Brain pericyte (primary cell): ENCODE results near the gene NRCAM.
A peak's percentile ranks its signal among the peaks of the same experiment; 100 is the strongest.

Experiments
- DNase-seq: peaks from one replicate; pipeline ENCODE4 v3.0.0-alpha.2; 2012; ENCODE audit warnings: low read depth, low spot score

Gene NRCAM

GRCh38 chr7:108425714-108426275, 30.4 kb downstream of the NRCAM start:
- no peak for DNase-seq

- DNase-seq = no peak
Observed at GRCh38 chr7:108424013-108424412, 32.2 kb downstream of the NRCAM start.

- DNase-seq = no peak
Observed at GRCh38 chr7:108423089-108423989, 32.9 kb downstream of the NRCAM start.

- no peak for DNase-seq
Observed at GRCh38 chr7:108421720-108422331, 34.4 kb downstream of the NRCAM start.

- DNase-seq = no peak
Observed at GRCh38 chr7:108419961-108420908, 36.0 kb downstream of the NRCAM start.

- DNase-seq = no peak
Observed at GRCh38 chr7:108418946-108419345, 37.3 kb downstream of the NRCAM start.

- no peak for DNase-seq
Observed at GRCh38 chr7:108417926-108418325, 38.3 kb downstream of the NRCAM start.

GRCh38 chr7:108417144-108417543, 39.1 kb downstream of the NRCAM start:
- DNase-seq = no peak

- no peak for DNase-seq
Observed at GRCh38 chr7:108415821-108416536, 40.3 kb downstream of the NRCAM start.

GRCh38 chr7:108415084-108415483, 41.2 kb downstream of the NRCAM start:
- DNase-seq = no peak

- peak; percentile 24 for DNase-seq
Observed at GRCh38 chr7:108413782-108414492, 42.3 kb downstream of the NRCAM start.

- DNase-seq = no peak
Observed at GRCh38 chr7:108413337-108413736, 42.9 kb downstream of the NRCAM start.

GRCh38 chr7:108409146-108409545, 47.1 kb downstream of the NRCAM start:
- no peak for DNase-seq

GRCh38 chr7:108408296-108408991, 47.8 kb downstream of the NRCAM start:
- DNase-seq = no peak

GRCh38 chr7:108407676-108408075, 48.6 kb downstream of the NRCAM start:
- no peak for DNase-seq

GRCh38 chr7:108406222-108406890, 49.9 kb downstream of the NRCAM start:
- DNase-seq = no peak

GRCh38 chr7:108404509-108405420, 51.5 kb downstream of the NRCAM start:
- DNase-seq = no peak

- DNase-seq = no peak
Observed at GRCh38 chr7:108403597-108404217, 52.5 kb downstream of the NRCAM start.
